SU-DHL-6 (cell line): ENCODE data around the gene CIZ1.

Source experiments
- H2AFZ ChIP-seq: fragments of 200-600 bp; sonication (generic); 2 replicates; pipeline ENCODE4 v1.6.1; 2014; ENCODE audit warnings: low read depth, mild to moderate bottlenecking, moderate library complexity, mixed read lengths, antibody characterized with exemption, low read length; ENCODE audit not compliant: severe bottlenecking
- H3F3A ChIP-seq: fragments of 200-600 bp; shearing (Covaris generic); 2 replicates; pipeline ENCODE4 v1.6.0; 2016; ENCODE audit warnings: antibody characterized with exemption, mild to moderate bottlenecking; ENCODE audit not compliant: insufficient read depth
- H3K27ac ChIP-seq: fragments of 200-600 bp; sonication (generic); 2 replicates; pipeline ENCODE4 v1.5.1; 2016; ENCODE audit warnings: low read depth, mild to moderate bottlenecking, low read length, moderate library complexity, mixed read lengths
- H3K27me3 ChIP-seq: fragments of 200-600 bp; sonication (generic), shearing (Covaris generic); 2 replicates; pipeline ENCODE4 v1.6.0; 2014; ENCODE audit warnings: mild to moderate bottlenecking, low read length
- H3K36me3 ChIP-seq: fragments of 200-600 bp; sonication (generic); 2 replicates; pipeline ENCODE4 v1.6.1; 2014; ENCODE audit warnings: mild to moderate bottlenecking, low read length, mixed read lengths
- H3K4me2 ChIP-seq: fragments of 300-600, 200-600 bp; shearing (Covaris generic), sonication (generic); 2 replicates; pipeline ENCODE4 v1.6.0; 2014; ENCODE audit warnings: low read length, low read depth, mild to moderate bottlenecking; ENCODE audit not compliant: poor library complexity, severe bottlenecking
- H3K4me3 ChIP-seq: fragments of 200-600 bp; sonication (generic); 2 replicates; pipeline ENCODE4 v1.5.1; 2014; ENCODE audit warnings: antibody characterized with exemption, low read length, mild to moderate bottlenecking, mixed read lengths; ENCODE audit not compliant: insufficient read depth, poor library complexity, severe bottlenecking
- H3K79me2 ChIP-seq: fragments of 200-600 bp; sonication (generic); 2 replicates; pipeline ENCODE4 v1.6.1; 2014; ENCODE audit warnings: mild to moderate bottlenecking, low read length, moderate library complexity; ENCODE audit not compliant: insufficient read depth
- H3K9ac ChIP-seq: fragments of 200-600 bp; sonication (generic); 2 replicates; pipeline ENCODE4 v1.7.0; 2014; ENCODE audit warnings: mild to moderate bottlenecking, low read length
- H3K9me2 ChIP-seq: fragments of 200-600 bp; sonication (generic); replicated peaks from 2 replicates; pipeline ENCODE4 v1.6.1; 2014; ENCODE audit warnings: low read length; ENCODE audit not compliant: insufficient read depth
- H3K9me3 ChIP-seq: fragments of 200-600 bp; sonication (generic); 2 replicates; pipeline ENCODE4 v1.6.1; 2014; ENCODE audit warnings: low read length, mixed read lengths; ENCODE audit not compliant: insufficient read depth
- H4K20me1 ChIP-seq: fragments of 200-600 bp; sonication (generic); 2 replicates; pipeline ENCODE4 v1.6.1; 2014; ENCODE audit warnings: low read depth, mild to moderate bottlenecking, antibody characterized with exemption, low read length, moderate library complexity, mixed read lengths
- CTCF ChIP-seq: fragments of 200-600 bp; sonication (generic); IDR thresholded peaks from one replicate; pipeline ENCODE4 v1.5.1; 2017; ENCODE audit warnings: antibody characterized with exemption, mild to moderate bottlenecking, low read length, moderate library complexity; ENCODE audit not compliant: insufficient read depth, poor library complexity, severe bottlenecking
- EZH2phosphoT487 ChIP-seq: fragments of 200-600 bp; sonication (generic), shearing (Covaris generic); conservative IDR thresholded peaks from 2 replicates; pipeline ENCODE4 v1.6.1; 2018; ENCODE audit warnings: mild to moderate bottlenecking, antibody characterized with exemption, low read length, moderate library complexity, mixed read lengths

The CIZ1 gene

GRCh38 chr9:128219831-128220230 is 28.5 kb upstream of the CIZ1 start:
- Histone ChIP-seq H2AFZ (no peak overlapping the region), H3K27ac (no peak overlapping the region), H3K79me2 (no peaks in the 10 kb centered on the region), H3K27me3 (no peaks in the 10 kb centered on the region), H4K20me1 (no peaks in the 10 kb centered on the region), H3K4me3 (no peak overlapping the region), H3K36me3 (no peaks in the 10 kb centered on the region), H3K9ac (no peak overlapping the region), H3K9me3 (no peaks in the 10 kb centered on the region), H3F3A (no peaks in the 10 kb centered on the region), H3K4me2 (no peak overlapping the region), H3K9me2 (no peaks in the 10 kb centered on the region)
- no peak for TF ChIP-seq EZH2phosphoT487
- no peak for TF ChIP-seq CTCF

DNA sequence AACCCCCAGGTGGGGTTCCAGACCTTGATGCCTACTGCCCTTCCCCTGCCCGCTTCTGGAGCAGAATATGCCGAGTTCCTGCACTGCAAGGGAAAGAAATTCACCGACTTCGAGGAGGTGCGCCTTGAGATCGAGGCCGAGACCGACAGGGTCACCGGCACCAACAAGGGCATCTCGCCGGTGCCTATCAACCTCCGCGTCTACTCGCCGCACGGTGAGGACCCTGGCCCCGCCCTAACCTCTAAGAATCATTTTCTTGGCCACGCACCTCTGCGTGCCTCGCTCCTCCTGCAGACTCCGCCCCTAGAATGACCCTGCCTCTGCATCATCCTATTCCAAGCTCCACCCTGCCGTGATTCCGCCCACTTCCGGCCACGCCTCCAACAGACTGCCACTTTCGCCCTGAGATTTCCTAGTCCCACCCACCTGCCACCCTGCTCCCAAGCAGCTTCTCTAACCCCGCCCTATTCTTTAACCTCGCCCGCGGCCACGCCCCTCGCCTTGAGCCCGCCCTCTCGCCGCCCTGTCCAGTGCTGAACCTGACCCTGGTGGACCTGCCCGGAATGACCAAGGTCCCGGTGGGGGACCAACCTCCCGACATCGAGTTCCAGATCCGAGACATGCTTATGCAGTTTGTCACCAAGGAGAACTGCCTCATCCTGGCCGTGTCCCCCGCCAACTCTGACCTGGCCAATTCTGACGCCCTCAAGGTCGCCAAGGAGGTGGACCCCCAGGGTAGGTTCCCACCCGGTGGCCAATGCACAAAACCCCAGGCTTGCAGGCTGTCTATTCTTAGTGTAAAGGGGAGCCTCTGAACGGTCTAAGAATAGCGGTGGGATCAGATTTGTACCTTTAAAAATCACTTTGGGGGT is 27.4 kb upstream of the CIZ1 start:
- Histone ChIP-seq H3K9ac (peak overlapping the region; percentile 36; the same call in 1 of the 2 replicates), H2AFZ (peak overlapping the region; percentile 33), H3K27ac (no peak overlapping the region)

DNA sequence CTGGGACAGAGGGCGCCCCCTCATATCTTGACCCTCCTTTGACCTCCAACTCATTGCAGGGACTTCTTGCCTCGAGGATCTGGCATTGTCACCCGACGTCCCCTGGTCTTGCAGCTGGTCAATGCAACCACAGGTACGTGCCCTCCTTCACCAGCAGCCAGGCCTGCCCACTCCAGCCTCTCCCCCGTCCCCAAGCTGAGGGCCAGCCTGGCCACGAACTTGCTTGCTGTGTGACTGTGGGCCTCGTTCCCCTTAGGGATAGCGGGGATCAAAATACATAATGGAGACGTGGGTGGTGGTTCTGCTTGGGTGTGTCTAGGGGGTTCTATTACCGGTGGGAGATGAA is 26.8 kb upstream of the CIZ1 start:
- TF ChIP-seq CTCF (no peak), EZH2phosphoT487 (no peak)
- Histone ChIP-seq H3F3A (no peaks in the 10 kb centered on the region), H3K9ac (peak overlapping the region; percentile 36; the same call in 1 of the 2 replicates), H3K9me3 (no peaks in the 10 kb centered on the region), H3K4me2 (peak overlapping the region; percentile 54), H3K27me3 (no peaks in the 10 kb centered on the region), H4K20me1 (no peaks in the 10 kb centered on the region), H3K79me2 (no peaks in the 10 kb centered on the region), H3K4me3 (peak overlapping the region; percentile 45), H3K9me2 (no peaks in the 10 kb centered on the region), H3K27ac (no peak overlapping the region), H3K36me3 (no peaks in the 10 kb centered on the region), H2AFZ (peak overlapping the region; percentile 33)

More for the DNA sequence above, 27.4 kb upstream of the CIZ1 start:
- no peaks in the 10 kb centered on the region for H3K9me3 ChIP-seq
- peak overlapping the region; percentile 54 for H3K4me2 ChIP-seq
- H3K4me3 ChIP-seq, result peak overlapping the region; percentile 45
- H3K79me2 ChIP-seq, result no peaks in the 10 kb centered on the region
- H3F3A ChIP-seq, result no peaks in the 10 kb centered on the region
- H3K9me2 ChIP-seq, result no peaks in the 10 kb centered on the region
- H3K36me3 ChIP-seq, result no peaks in the 10 kb centered on the region
- no peak for TF ChIP-seq CTCF
- H4K20me1 ChIP-seq, result no peaks in the 10 kb centered on the region
- H3K27me3 ChIP-seq, result no peaks in the 10 kb centered on the region
